Endothelial cell of umbilical vein (primary cell): ENCODE data around the gene PRPF19. TPM values are rescaled to one million over a fixed set of nuclear protein-coding genes. Genes with fewer than 3 reads are reported as not detected.

Experiments used
- BruUV-seq: library from RNA; stranded (reverse); fragments of 400-500 nt; replicated peaks from 2 replicates; lab custom pipeline; 2021; lab: Mats Ljungman, UMichigan
- CTCF ChIA-PET: fragments of 300-600, 350-600 bp; sonication (Branson Sonifier 250); formaldehyde crosslinking; loops from one replicate; lab custom pipeline; 2021; ENCODE audit warnings: antibody characterized with exemption, inconsistent platforms; lab: Charles Lee
- POLR2A ChIA-PET: fragments of 300-600, 350-600 bp; sonication (Branson Sonifier 250); formaldehyde crosslinking; loops from one replicate; lab custom pipeline; 2021; ENCODE audit warnings: antibody characterized with exemption, inconsistent platforms; lab: Charles Lee
- DNase-seq: peaks from one replicate; pipeline ENCODE4 v3.0.0-alpha.2; 2011; ENCODE audit warnings: low read depth, low spot score
- FAIRE-seq: peaks from 2 replicates; lab custom pipeline; 2011; peaks lifted over from hg19 to GRCh38; lab: Jason Lieb, UNC
- H2AFZ ChIP-seq: 2 replicates; pipeline ENCODE4 v1.6.0; 2012; ENCODE audit warnings: low read depth, low read length, control low read depth, inconsistent platforms
- H3K27ac ChIP-seq: 2 replicates; pipeline ENCODE4 v1.5.1; 2011; ENCODE audit warnings: low read depth, mild to moderate bottlenecking, control low read depth, low read length, moderate library complexity; ENCODE audit not compliant: insufficient read depth
- H3K27me3 ChIP-seq, 2 experiments: 2 replicates each; pipeline versions ENCODE4 v1.6.0 to v1.6.1; 2011; ENCODE audit warnings: low read length in 2 of 2, mixed read lengths in 1 of 2; ENCODE audit not compliant: control insufficient read depth in 2 of 2, insufficient read depth in 2 of 2
- H3K36me3 ChIP-seq, 2 experiments: 2 replicates in 1 of 2; 3 replicates in 1 of 2; pipeline ENCODE4 v1.5.1; 2011; ENCODE audit warnings: low read length in 2 of 2, mild to moderate bottlenecking in 1 of 2, moderate library complexity in 1 of 2; ENCODE audit not compliant: control insufficient read depth in 2 of 2, insufficient read depth in 2 of 2; ENCODE audit errors: extremely low read depth in 1 of 2
- H3K4me1 ChIP-seq: 3 replicates; pipeline ENCODE4 v1.5.1; 2011; ENCODE audit warnings: mild to moderate bottlenecking, low read length; ENCODE audit not compliant: control insufficient read depth, insufficient read depth; ENCODE audit errors: extremely low read depth
- H3K4me2 ChIP-seq: 2 replicates; pipeline ENCODE4 v1.6.1; 2011; ENCODE audit warnings: low read length, control low read depth, mixed read lengths; ENCODE audit not compliant: insufficient read depth
- H3K4me3 ChIP-seq, 3 experiments: fragments of 200-600 bp in 1 of 3; sonication (generic), shearing (Covaris generic) in 1 of 3; replicated peaks in 1 of 3; 2 replicates each; pipeline ENCODE4 v1.5.1; 2011 to 2016; ENCODE audit warnings: control low read depth in 3 of 3, low read length in 3 of 3, mild to moderate bottlenecking in 2 of 3, inconsistent platforms in 1 of 3, low read depth in 1 of 3, moderate library complexity in 1 of 3; ENCODE audit not compliant: insufficient read depth in 1 of 3
- H3K79me2 ChIP-seq: 2 replicates; pipeline ENCODE4 v1.6.0; 2012; ENCODE audit warnings: low read length, inconsistent platforms; ENCODE audit not compliant: control insufficient read depth, insufficient read depth
- H3K9ac ChIP-seq: replicated peaks from 2 replicates; pipeline ENCODE3; 2011; ENCODE audit warnings: low read length, control low read depth; ENCODE audit not compliant: insufficient read depth; ENCODE audit errors: extremely low read depth
- H3K9me1 ChIP-seq: replicated peaks from 3 replicates; pipeline ENCODE4 v1.6.0; 2011; ENCODE audit warnings: mild to moderate bottlenecking, low read length; ENCODE audit not compliant: control insufficient read depth, insufficient read depth; ENCODE audit errors: extremely low read depth
- H3K9me3 ChIP-seq: replicated peaks from 2 replicates; pipeline ENCODE4 v1.5.1; 2012; ENCODE audit warnings: low read length, inconsistent platforms; ENCODE audit not compliant: control insufficient read depth, insufficient read depth
- H4K20me1 ChIP-seq: replicated peaks from 2 replicates; pipeline ENCODE3; 2011; ENCODE audit warnings: mild to moderate bottlenecking, low read length; ENCODE audit not compliant: control insufficient read depth, insufficient read depth; ENCODE audit errors: extremely low read depth
- CTCF ChIP-seq, 2 donors: IDR thresholded peaks; 1 replicate in 1 of 2; 2 replicates in 1 of 2; pipeline ENCODE4 v1.5.1; 2011; ENCODE audit warnings: low read length in 2 of 2, mild to moderate bottlenecking in 2 of 2, moderate library complexity in 2 of 2, control low read depth in 1 of 2, inconsistent platforms in 1 of 2, low read depth in 1 of 2; ENCODE audit not compliant: insufficient read depth in 1 of 2; ENCODE audit errors: extremely low read depth in 1 of 2
- EZH2 ChIP-seq: IDR thresholded peaks from 2 replicates; pipeline ENCODE4 v1.6.1; 2012; ENCODE audit warnings: borderline replicate concordance, low read depth, mild to moderate bottlenecking, moderate library complexity, low read length, inconsistent platforms; ENCODE audit not compliant: severe bottlenecking
- FOS ChIP-seq: IDR thresholded peaks from 2 replicates; pipeline ENCODE4 v1.6.1; 2011; ENCODE audit warnings: mild to moderate bottlenecking, low read length, moderate library complexity, borderline replicate concordance; ENCODE audit not compliant: insufficient read depth
- GATA2 ChIP-seq: IDR thresholded peaks from 2 replicates; pipeline ENCODE4 v1.7.0; 2011; ENCODE audit warnings: low read depth, mild to moderate bottlenecking, moderate library complexity, mixed read lengths, low read length; ENCODE audit not compliant: insufficient read length, insufficient read depth
- JUN ChIP-seq: IDR thresholded peaks from 2 replicates; pipeline ENCODE4 v1.6.1; 2011; ENCODE audit warnings: borderline replicate concordance, low read depth; ENCODE audit not compliant: insufficient read length, insufficient read depth
- MAX ChIP-seq: IDR thresholded peaks from 2 replicates; pipeline ENCODE4 v1.6.1; 2011; ENCODE audit not compliant: insufficient read depth, insufficient read length
- MYC ChIP-seq: IDR thresholded peaks from one replicate; pipeline ENCODE4 v1.6.1; 2011; ENCODE audit warnings: mild to moderate bottlenecking, low read depth, low read length
- POLR2A ChIP-seq: IDR thresholded peaks from 2 replicates; pipeline ENCODE4 v1.6.1; 2012; ENCODE audit warnings: low read depth, mild to moderate bottlenecking, control low read depth, low read length
- POLR2AphosphoS5 ChIP-seq: IDR thresholded peaks from 2 replicates; pipeline ENCODE4 v1.6.1; 2012; ENCODE audit warnings: low read depth, mild to moderate bottlenecking, control low read depth, low read length, moderate library complexity; ENCODE audit not compliant: insufficient read depth
- dilution Hi-C: fragments of 300-500 bp; cut with MboI; formaldehyde crosslinking; loops from one replicate; pipeline ENCODE4 v1.15.0; 2019; ENCODE audit warnings: low sequenced_read_pairs; ENCODE audit not compliant: extremely low pct_ligation_motif_present
- intact Hi-C: fragments of 100-400 bp; cut with micrococcal nuclease; formaldehyde crosslinking; loops from one replicate; pipeline ENCODE4 v1.10.0; 2022
- polyA plus RNA-seq, 4 experiments: library from polyadenylated mRNA; depleted of rRNA in 3 of 4; stranded (reverse) in 3 of 4; unstranded in 1 of 4; fragments of >200 nt; gene quantifications; 2 replicates each; pipeline versions ENCODE4 v1.2.1 to v1.2.3, GENCODE V29; 2011 to 2012; ENCODE audit warnings: missing spikeins in 1 of 4
- total RNA-seq: library from RNA; stranded (reverse); gene quantifications from 2 replicates; pipeline ENCODE4 v1.2.3, GENCODE V29; 2021

Gene PRPF19
- total and polyA plus RNA-seq, 2 donors (not counting 3 experiments of a cell fraction or from before 2014, with no cell fraction given), result 97.1 to 126 TPM

GRCh38 chr11:60933416-60934123, 27.2 kb upstream of the PRPF19 start:
- no peak overlapping the region for H3K27ac ChIP-seq
- H3K4me1 ChIP-seq, result peaks cover 8% of the 10 kb centered on the region
- H2AFZ ChIP-seq, result no peak overlapping the region
- ChIA-PET CTCF (interaction anchor here (1.4 kb wide), 1 partner anchor 34 kb away, joined by 4 read pairs; no protein-coding TSS in a partner anchor), POLR2A (no interaction called here)
- H3K9me3 ChIP-seq, result no peaks in the 10 kb centered on the region
- DNase-seq (no peak), FAIRE-seq (no peak)
- intact Hi-C loops (no loop called here), dilution Hi-C loops (no loop called here)
- no peak overlapping the region for H3K4me2 ChIP-seq
- no peaks in the 10 kb centered on the region for H4K20me1 ChIP-seq
- no peaks in the 10 kb centered on the region for H3K79me2 ChIP-seq
- H3K4me3 ChIP-seq, result no peak overlapping the region
- no peaks in the 10 kb centered on the region for H3K27me3 ChIP-seq
- H3K9me1 ChIP-seq, result no peaks in the 10 kb centered on the region
- H3K9ac ChIP-seq, result no peak overlapping the region
- no TSS peak for BruUV-seq
- TF ChIP-seq POLR2A, result no peak
- H3K36me3 ChIP-seq, result peaks cover 3 to 41% of the 10 kb centered on the region in 2 experiments

GRCh38 chr11:60932605-60933356, 26.4 kb upstream of the PRPF19 start:
- H3K79me2 ChIP-seq, result no peaks in the 10 kb centered on the region
- FAIRE-seq (no peak), DNase-seq (no peak)
- TF ChIP-seq MYC, result no peak
- no peak for TF ChIP-seq GATA2
- TF ChIP-seq JUN, result no peak
- TF ChIP-seq CTCF (IDR thresholded peaks at IDR 0.05; ENCODE audit: extremely low read depth in 1 of 2, insufficient read depth in 1 of 2, low read depth in 1 of 2, low read length in 2 of 2), result no peak
- TF ChIP-seq MAX, result no peak
- TF ChIP-seq EZH2, result no peak
- no peak for TF ChIP-seq FOS
- TF ChIP-seq POLR2AphosphoS5, result no peak
- TF ChIP-seq POLR2A, result no peak
- H3K4me2 ChIP-seq, result no peak overlapping the region
- peaks cover 8% of the 10 kb centered on the region for H3K4me1 ChIP-seq
- H3K36me3 ChIP-seq, result peaks cover 3 to 43% of the 10 kb centered on the region in 2 experiments
- dilution Hi-C loops (no loop called here), intact Hi-C loops (no loop called here)
- CTCF ChIA-PET, result no interaction called here
- no peaks in the 10 kb centered on the region for H3K9me3 ChIP-seq
- no peaks in the 10 kb centered on the region for H3K9me1 ChIP-seq
- no TSS peak for BruUV-seq
- H3K4me3 ChIP-seq, result no peak overlapping the region
- no peak overlapping the region for H3K27ac ChIP-seq
- no peak overlapping the region for H2AFZ ChIP-seq
- no peaks in the 10 kb centered on the region for H3K27me3 ChIP-seq
- no peak overlapping the region for H3K9ac ChIP-seq
- POLR2A ChIA-PET, result no interaction called here
- H4K20me1 ChIP-seq, result no peaks in the 10 kb centered on the region
